ENCODE results near the gene MED19.

DNA sequence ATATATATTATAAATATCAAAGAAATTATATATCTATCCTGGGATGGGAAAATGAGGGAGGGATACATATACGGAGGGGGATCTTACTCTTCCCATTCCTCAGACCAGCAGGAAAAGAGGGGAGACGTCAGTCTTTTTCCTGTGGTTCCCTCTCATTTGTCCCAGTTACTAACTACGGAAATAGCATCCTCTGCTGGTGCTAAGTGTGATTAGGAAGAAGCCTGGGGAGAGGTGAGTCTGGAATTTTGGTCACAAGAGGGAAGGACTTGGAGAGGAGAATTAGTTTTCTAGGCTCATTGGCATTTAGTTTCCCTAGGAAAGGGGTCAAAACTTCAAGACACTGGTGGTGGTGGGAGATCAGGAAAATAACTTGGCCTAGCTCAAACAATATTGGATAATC, 11.6 kb downstream of the MED19 start:
- TF ChIP-seq EP300 (IDR thresholded peaks at IDR 0.05; ENCODE audit: low read depth) (no peak), POLR2A (IDR thresholded peaks at IDR 0.05) (no peak), POLR2AphosphoS5 (IDR thresholded peaks at IDR 0.05) (no peak)
- TF ChIP-seq, protein P1, sequence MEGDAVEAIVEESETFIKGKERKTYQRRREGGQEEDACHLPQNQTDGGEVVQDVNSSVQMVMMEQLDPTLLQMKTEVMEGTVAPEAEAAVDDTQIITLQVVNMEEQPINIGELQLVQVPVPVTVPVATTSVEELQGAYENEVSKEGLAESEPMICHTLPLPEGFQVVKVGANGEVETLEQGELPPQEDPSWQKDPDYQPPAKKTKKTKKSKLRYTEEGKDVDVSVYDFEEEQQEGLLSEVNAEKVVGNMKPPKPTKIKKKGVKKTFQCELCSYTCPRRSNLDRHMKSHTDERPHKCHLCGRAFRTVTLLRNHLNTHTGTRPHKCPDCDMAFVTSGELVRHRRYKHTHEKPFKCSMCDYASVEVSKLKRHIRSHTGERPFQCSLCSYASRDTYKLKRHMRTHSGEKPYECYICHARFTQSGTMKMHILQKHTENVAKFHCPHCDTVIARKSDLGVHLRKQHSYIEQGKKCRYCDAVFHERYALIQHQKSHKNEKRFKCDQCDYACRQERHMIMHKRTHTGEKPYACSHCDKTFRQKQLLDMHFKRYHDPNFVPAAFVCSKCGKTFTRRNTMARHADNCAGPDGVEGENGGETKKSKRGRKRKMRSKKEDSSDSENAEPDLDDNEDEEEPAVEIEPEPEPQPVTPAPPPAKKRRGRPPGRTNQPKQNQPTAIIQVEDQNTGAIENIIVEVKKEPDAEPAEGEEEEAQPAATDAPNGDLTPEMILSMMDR (IDR thresholded peaks at IDR 0.05) = no peak

Data from transverse colon (tissue), 4 donors.